OCI-LY1 (cell line): ENCODE measurements around the gene NEAT1.

Experiments used
- EZH2 ChIP-seq: fragments of 200-600 bp; sonication (generic), shearing (Covaris generic); IDR thresholded peaks from 2 replicates; pipeline ENCODE4 v1.8.0; 2017; ENCODE audit warnings: borderline replicate concordance, mixed run types, mild to moderate bottlenecking, antibody characterized with exemption, low read length, moderate library complexity, mixed read lengths
- TF ChIP-seq, protein P1 (sequence below): fragments of 200-600 bp; sonication (generic), shearing (Covaris generic); IDR thresholded peaks from 2 replicates; pipeline ENCODE4 v1.5.1; 2017; ENCODE audit warnings: mild to moderate bottlenecking, antibody characterized with exemption, low read length, moderate library complexity, mixed read lengths

DNA sequence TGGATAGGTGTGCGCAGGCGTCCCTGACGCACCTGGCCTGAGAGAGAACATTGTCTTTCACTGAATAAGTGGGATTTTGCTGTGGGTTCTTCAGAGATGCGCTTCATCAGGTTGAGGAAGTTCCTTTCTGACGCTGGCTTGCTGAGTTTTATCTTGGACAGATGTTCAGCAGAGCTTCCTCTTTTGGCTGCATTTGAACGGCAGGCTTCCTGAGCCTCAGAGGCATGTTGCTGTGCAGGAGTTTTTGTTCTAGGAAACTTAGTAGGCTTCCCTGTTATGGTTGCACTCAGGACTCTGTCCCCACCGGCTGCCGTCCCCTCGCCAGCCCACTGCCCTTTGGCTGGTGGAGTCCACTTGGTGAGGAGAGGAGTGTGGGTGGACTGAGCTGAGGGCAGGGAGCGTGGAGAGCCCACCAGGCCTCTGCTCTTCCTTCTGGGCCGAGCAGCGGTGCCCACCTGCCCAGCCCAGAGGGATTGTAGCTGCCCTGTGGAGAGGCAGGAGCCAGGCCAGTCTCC, 18.9 kb upstream of the NEAT1 start:
- TF ChIP-seq EZH2: no peak
- TF ChIP-seq, protein P1, sequence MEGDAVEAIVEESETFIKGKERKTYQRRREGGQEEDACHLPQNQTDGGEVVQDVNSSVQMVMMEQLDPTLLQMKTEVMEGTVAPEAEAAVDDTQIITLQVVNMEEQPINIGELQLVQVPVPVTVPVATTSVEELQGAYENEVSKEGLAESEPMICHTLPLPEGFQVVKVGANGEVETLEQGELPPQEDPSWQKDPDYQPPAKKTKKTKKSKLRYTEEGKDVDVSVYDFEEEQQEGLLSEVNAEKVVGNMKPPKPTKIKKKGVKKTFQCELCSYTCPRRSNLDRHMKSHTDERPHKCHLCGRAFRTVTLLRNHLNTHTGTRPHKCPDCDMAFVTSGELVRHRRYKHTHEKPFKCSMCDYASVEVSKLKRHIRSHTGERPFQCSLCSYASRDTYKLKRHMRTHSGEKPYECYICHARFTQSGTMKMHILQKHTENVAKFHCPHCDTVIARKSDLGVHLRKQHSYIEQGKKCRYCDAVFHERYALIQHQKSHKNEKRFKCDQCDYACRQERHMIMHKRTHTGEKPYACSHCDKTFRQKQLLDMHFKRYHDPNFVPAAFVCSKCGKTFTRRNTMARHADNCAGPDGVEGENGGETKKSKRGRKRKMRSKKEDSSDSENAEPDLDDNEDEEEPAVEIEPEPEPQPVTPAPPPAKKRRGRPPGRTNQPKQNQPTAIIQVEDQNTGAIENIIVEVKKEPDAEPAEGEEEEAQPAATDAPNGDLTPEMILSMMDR: no peak
